ENCODE data around the gene ADARB2.
"Not testable (repeated sequence)": the region's sequence is repeated elsewhere in the genome, so short reads cannot be mapped to it uniquely, and the experiment has no call there.

The ADARB2 gene

GRCh38 chr10:1398626-1399410, 338.5 kb downstream of the ADARB2 start:
- TF ChIP-seq CTCF (IDR thresholded peaks at IDR 0.05; ENCODE audit: low read depth, low read length) = no peak
- DNase-seq (ENCODE audit: extremely low read depth, low read depth) = no peak

- not testable (repeated sequence) for DNase-seq (ENCODE audit: extremely low read depth, low read depth)
These were observed 339.2 kb downstream of the ADARB2 start for GRCh38 chr10:1398116-1398515.

- TF ChIP-seq CTCF (IDR thresholded peaks at IDR 0.05; ENCODE audit: low read depth, low read length) = no peak
These were observed 341.1 kb downstream of the ADARB2 start for GRCh38 chr10:1396297-1396635.

GRCh38 chr10:1395481-1396296, 341.6 kb downstream of the ADARB2 start:
- DNase-seq (ENCODE audit: extremely low read depth, low read depth) = no peak
- no peak for TF ChIP-seq CTCF (IDR thresholded peaks at IDR 0.05; ENCODE audit: low read depth, low read length)

More at GRCh38 chr10:1396297-1396635, 341.1 kb downstream of the ADARB2 start:
- no peak for DNase-seq (ENCODE audit: extremely low read depth, low read depth)

GRCh38 chr10:1395025-1395480, 342.3 kb downstream of the ADARB2 start:
- no peak for DNase-seq (ENCODE audit: extremely low read depth, low read depth)
- TF ChIP-seq CTCF (IDR thresholded peaks at IDR 0.05; ENCODE audit: low read depth, low read length) = no peak

GRCh38 chr10:1394155-1394912, 343.0 kb downstream of the ADARB2 start:
- no peak for TF ChIP-seq CTCF (IDR thresholded peaks at IDR 0.05; ENCODE audit: low read depth, low read length)
- no peak for DNase-seq (ENCODE audit: extremely low read depth, low read depth)

GRCh38 chr10:1393481-1393880, 343.8 kb downstream of the ADARB2 start:
- TF ChIP-seq CTCF (IDR thresholded peaks at IDR 0.05; ENCODE audit: low read depth, low read length) = no peak

More at GRCh38 chr10:1393481-1393880, 343.8 kb downstream of the ADARB2 start:
- DNase-seq (ENCODE audit: extremely low read depth, low read depth) = no peak
